HL-60 (cell line): Measurements from ENCODE around the gene HDC.

ENCODE experiments used
- POLR2AphosphoS5 ChIP-seq: IDR thresholded peaks from 2 replicates; pipeline ENCODE4 v1.6.1; 2012; ENCODE audit warnings: low read depth
- REST ChIP-seq: IDR thresholded peaks from 2 replicates; pipeline ENCODE4 v1.6.1; 2012; ENCODE audit warnings: low read depth; ENCODE audit not compliant: insufficient replicate concordance
- SPI1 ChIP-seq: IDR thresholded peaks from 2 replicates; pipeline ENCODE4 v1.6.1; 2012; ENCODE audit warnings: low read depth, mild to moderate bottlenecking, borderline replicate concordance
- TF ChIP-seq, protein P1 (sequence below): IDR thresholded peaks from one replicate; pipeline ENCODE4 v1.5.1; 2011; ENCODE audit warnings: low read length, control low read depth, inconsistent platforms; ENCODE audit not compliant: insufficient read depth

DNA sequence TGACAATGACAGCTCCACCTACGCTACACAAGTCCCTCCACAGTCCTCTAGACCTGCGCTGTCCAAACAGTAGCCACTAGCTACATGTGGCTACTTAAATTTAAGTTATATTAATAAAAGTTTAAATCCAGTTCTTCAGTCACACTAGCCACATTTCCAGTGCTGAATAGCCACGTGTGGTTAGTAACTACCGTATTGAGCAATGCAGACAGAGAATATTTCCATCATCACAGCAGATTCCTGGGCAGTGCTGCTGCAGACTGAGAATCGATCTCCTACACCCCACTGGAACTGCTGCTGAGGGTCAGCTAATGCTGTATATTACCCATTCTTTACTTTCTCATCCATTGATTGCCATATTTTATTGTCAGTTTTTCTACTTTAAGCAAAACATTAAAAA is 40.9 kb downstream of the HDC start:
- TF ChIP-seq SPI1 (no peak), POLR2AphosphoS5 (no peak), REST (peak; percentile 21)
- TF ChIP-seq, protein P1, sequence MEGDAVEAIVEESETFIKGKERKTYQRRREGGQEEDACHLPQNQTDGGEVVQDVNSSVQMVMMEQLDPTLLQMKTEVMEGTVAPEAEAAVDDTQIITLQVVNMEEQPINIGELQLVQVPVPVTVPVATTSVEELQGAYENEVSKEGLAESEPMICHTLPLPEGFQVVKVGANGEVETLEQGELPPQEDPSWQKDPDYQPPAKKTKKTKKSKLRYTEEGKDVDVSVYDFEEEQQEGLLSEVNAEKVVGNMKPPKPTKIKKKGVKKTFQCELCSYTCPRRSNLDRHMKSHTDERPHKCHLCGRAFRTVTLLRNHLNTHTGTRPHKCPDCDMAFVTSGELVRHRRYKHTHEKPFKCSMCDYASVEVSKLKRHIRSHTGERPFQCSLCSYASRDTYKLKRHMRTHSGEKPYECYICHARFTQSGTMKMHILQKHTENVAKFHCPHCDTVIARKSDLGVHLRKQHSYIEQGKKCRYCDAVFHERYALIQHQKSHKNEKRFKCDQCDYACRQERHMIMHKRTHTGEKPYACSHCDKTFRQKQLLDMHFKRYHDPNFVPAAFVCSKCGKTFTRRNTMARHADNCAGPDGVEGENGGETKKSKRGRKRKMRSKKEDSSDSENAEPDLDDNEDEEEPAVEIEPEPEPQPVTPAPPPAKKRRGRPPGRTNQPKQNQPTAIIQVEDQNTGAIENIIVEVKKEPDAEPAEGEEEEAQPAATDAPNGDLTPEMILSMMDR, result no peak
